Glomerular visceral epithelial cell (primary cell): ENCODE measurements around the gene ARAF.

Experiments
- DNase-seq: peaks from one replicate; pipeline ENCODE4 v3.0.0-alpha.2; 2016; ENCODE audit errors: extremely low spot score

ARAF gene

DNA sequence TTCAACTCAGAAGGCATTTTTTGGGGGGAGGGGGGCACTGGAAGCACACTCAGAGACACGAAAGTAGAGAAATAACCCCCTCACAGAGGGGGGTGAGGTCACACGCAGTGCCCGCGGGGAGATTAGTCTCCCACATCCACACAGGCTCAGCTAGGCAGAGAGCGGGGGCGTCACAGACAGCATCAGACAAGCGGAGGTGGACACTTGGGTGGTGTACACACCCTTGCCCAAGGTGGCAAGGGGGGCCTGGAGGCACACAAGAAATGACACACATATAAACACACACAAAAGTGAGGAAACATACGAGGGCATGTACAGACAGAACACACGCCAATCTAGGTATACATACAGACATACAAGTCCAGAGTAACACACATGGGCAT is 59.3 kb downstream of the ARAF start:
- DNase-seq, result no peak
